Measurements from ENCODE around the gene CASKIN1. TPM values are rescaled to one million over a fixed set of nuclear protein-coding genes. Genes with fewer than 3 reads are reported as not detected.
"Not testable (repeated sequence)": the region's sequence is repeated elsewhere in the genome, so short reads cannot be mapped to it uniquely, and the experiment has no call there.

CASKIN1 gene
- total and polyA plus RNA-seq, 4 donors: under 0.01 to 0.17 (median 0.09) TPM; not detected in 1

DNA sequence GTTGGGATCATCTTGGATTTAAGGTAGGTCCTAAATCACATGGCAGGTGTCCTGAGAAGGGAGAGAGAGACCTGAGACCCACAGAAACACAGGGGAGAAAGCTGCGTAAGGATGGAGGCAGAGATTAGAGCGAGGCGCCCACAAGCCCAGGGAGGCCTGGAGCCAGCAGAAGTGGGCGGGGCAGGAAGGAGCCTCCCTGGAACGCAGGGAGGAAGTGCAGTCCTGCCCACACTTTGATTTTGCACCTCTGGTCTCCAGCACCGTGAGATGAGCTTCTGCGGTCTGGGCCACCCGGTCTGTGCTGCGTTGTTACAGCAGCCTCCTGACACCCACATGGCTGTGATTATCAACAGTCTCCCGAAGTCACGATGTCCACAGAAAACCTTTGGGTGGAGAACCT lies 46.2 kb upstream of the CASKIN1 start:
- 87% methylated on average over 11 of the region's 11 CpGs for WGBS
- no peak for TF ChIP-seq RXRA (IDR thresholded peaks at IDR 0.05)
- no peak for TF ChIP-seq NR2F2 (IDR thresholded peaks at IDR 0.05)
- TF ChIP-seq HNF4G (IDR thresholded peaks at IDR 0.05): no peak
- TF ChIP-seq FOXA2 (IDR thresholded peaks at IDR 0.05): no peak
- peaks cover 13 to 52% (median 32%) of the 10 kb centered on the region in 4 donors for H3K36me3 ChIP-seq (ENCODE audit: control insufficient read depth in 4 of 4, insufficient read depth in 3 of 4, low read depth in 1 of 4, low read length in 3 of 4)

GRCh38 chr16:2240331-2240730 lies 43.9 kb upstream of the CASKIN1 start:
- H3K27ac ChIP-seq (ENCODE audit: low read depth in 1 of 2, low read length in 2 of 2); H3K9me3 ChIP-seq (ENCODE audit: control insufficient read depth in 4 of 4, low read length in 3 of 4); H3K9ac ChIP-seq (ENCODE audit: low read depth in 1 of 2, low read length in 2 of 2); H3K27me3 ChIP-seq (ENCODE audit: control insufficient read depth in 4 of 4, insufficient read depth in 4 of 4, low read length in 3 of 4); DNase-seq (ENCODE audit: low spot score); H3K4me3 ChIP-seq (ENCODE audit: low read depth in 1 of 3, low read length in 3 of 3): not testable (repeated sequence)
- WGBS: 87% methylated on average over 9 of the region's 9 CpGs
- Histone ChIP-seq H3K36me3 (ENCODE audit: control insufficient read depth in 4 of 4, insufficient read depth in 3 of 4, low read depth in 1 of 4, low read length in 3 of 4) (peaks cover 6 to 39% (median 21%) of the 10 kb centered on the region in 4 donors), H3K4me1 (ENCODE audit: control insufficient read depth in 4 of 4, insufficient read depth in 4 of 4, low read length in 3 of 4) (peaks cover 0 to 14% (median 11%) of the 10 kb centered on the region in 4 donors)

More for the DNA sequence above, 46.2 kb upstream of the CASKIN1 start:
- no peaks in the 10 kb centered on the region for H3K27me3 ChIP-seq (ENCODE audit: control insufficient read depth in 4 of 4, insufficient read depth in 4 of 4, low read length in 3 of 4)
- no peak overlapping the region for H3K4me3 ChIP-seq (ENCODE audit: low read depth in 1 of 3, low read length in 3 of 3)
- no peak for DNase-seq (ENCODE audit: low spot score)
- no peak overlapping the region for H3K9ac ChIP-seq (ENCODE audit: low read depth in 1 of 2, low read length in 2 of 2)
- H3K9me3 ChIP-seq (ENCODE audit: control insufficient read depth in 4 of 4, low read length in 3 of 4): no peaks in the 10 kb centered on the region
- H3K4me1 ChIP-seq (ENCODE audit: control insufficient read depth in 4 of 4, insufficient read depth in 4 of 4, low read length in 3 of 4): peaks cover 0 to 3% (median 0%) of the 10 kb centered on the region in 4 donors
- H3K27ac ChIP-seq (ENCODE audit: low read depth in 1 of 2, low read length in 2 of 2): no peak overlapping the region

DNA sequence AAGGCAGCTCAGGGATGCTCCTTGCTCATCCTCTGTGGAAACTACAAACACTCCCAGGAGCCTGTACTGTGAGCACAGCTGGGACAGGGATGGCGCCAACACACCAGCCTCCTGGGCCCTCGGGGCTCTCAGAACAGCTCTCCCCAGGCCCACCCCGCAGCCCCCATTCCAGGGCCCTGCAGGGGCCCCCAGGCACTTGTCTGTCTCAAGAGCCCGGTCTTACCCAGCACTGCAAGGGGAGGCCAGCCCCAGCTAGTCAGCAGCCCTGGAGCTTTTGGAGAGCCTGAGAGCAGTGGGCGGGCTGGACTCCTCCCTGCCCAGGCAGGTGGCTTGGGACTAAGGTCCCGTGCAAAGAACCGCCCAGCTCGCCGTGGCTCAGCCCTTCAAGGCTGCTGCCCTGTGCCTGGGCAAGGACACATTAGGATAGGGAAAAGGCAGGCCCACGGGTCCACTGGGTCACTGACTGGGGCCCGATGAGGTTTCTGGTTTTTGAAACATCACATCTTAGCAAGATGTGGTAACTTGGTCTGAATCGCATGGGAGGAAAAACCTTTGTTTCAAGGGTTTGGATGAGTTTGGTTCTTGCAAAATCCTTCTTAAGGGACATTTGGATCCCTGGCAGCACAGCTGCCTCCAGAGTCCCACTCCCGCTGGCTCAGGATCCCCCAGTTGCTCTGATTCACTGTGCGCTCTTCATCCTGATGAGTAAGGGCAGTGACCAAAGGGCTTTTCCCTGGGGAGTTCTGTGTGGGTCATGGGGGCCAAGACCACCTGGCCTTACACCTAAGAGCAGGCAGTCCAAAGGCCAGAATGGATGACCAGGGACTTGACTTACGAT lies 42.7 kb upstream of the CASKIN1 start:
- Histone ChIP-seq H3K27ac (ENCODE audit: low read depth in 1 of 2, low read length in 2 of 2) (no peak overlapping the region), H3K4me3 (ENCODE audit: low read depth in 1 of 3, low read length in 3 of 3) (no peak overlapping the region), H3K4me1 (ENCODE audit: control insufficient read depth in 4 of 4, insufficient read depth in 4 of 4, low read length in 3 of 4) (peaks cover 0 to 14% (median 11%) of the 10 kb centered on the region in 4 donors), H3K9ac (ENCODE audit: low read depth in 1 of 2, low read length in 2 of 2) (no peak overlapping the region), H3K9me3 (ENCODE audit: control insufficient read depth in 4 of 4, low read length in 3 of 4) (no peaks in the 10 kb centered on the region), H3K27me3 (ENCODE audit: control insufficient read depth in 4 of 4, insufficient read depth in 4 of 4, low read length in 3 of 4) (no peaks in the 10 kb centered on the region), H3K36me3 (ENCODE audit: control insufficient read depth in 4 of 4, insufficient read depth in 3 of 4, low read depth in 1 of 4, low read length in 3 of 4) (peaks cover 9 to 37% (median 16%) of the 10 kb centered on the region in 4 donors)
- TF ChIP-seq REST (IDR thresholded peaks at IDR 0.05): no peak
- no peak for TF ChIP-seq RAD21 (IDR thresholded peaks at IDR 0.05)
- TF ChIP-seq ATF3 (IDR thresholded peaks at IDR 0.05): no peak
- no peak for TF ChIP-seq HNF4A (conservative IDR thresholded peaks at IDR 0.05)
- TF ChIP-seq EGR1 (IDR thresholded peaks at IDR 0.05; ENCODE audit: low read depth in 2 of 2): no peak
- TF ChIP-seq NR2F2 (IDR thresholded peaks at IDR 0.05): no peak
- TF ChIP-seq, protein P1, sequence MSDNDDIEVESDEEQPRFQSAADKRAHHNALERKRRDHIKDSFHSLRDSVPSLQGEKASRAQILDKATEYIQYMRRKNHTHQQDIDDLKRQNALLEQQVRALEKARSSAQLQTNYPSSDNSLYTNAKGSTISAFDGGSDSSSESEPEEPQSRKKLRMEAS (IDR thresholded peaks at IDR 0.05): no peak
- TF ChIP-seq FOXA1 (IDR thresholded peaks at IDR 0.05): no peak
- no peak for TF ChIP-seq JUND (IDR thresholded peaks at IDR 0.05)
- no peak for TF ChIP-seq FOXA2 (IDR thresholded peaks at IDR 0.05)
- no peak for TF ChIP-seq HNF4G (IDR thresholded peaks at IDR 0.05)
- TF ChIP-seq ZBTB33 (IDR thresholded peaks at IDR 0.05): no peak
- TF ChIP-seq GABPA (IDR thresholded peaks at IDR 0.05 in 1 of 2, conservative IDR thresholded peaks at IDR 0.05 in 1 of 2): no peak
- TF ChIP-seq RXRA (IDR thresholded peaks at IDR 0.05): no peak
- TF ChIP-seq, protein P2, sequence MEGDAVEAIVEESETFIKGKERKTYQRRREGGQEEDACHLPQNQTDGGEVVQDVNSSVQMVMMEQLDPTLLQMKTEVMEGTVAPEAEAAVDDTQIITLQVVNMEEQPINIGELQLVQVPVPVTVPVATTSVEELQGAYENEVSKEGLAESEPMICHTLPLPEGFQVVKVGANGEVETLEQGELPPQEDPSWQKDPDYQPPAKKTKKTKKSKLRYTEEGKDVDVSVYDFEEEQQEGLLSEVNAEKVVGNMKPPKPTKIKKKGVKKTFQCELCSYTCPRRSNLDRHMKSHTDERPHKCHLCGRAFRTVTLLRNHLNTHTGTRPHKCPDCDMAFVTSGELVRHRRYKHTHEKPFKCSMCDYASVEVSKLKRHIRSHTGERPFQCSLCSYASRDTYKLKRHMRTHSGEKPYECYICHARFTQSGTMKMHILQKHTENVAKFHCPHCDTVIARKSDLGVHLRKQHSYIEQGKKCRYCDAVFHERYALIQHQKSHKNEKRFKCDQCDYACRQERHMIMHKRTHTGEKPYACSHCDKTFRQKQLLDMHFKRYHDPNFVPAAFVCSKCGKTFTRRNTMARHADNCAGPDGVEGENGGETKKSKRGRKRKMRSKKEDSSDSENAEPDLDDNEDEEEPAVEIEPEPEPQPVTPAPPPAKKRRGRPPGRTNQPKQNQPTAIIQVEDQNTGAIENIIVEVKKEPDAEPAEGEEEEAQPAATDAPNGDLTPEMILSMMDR (IDR thresholded peaks at IDR 0.05; ENCODE audit: low read depth, low read length, missing input control): no peak
- TF ChIP-seq SP1 (IDR thresholded peaks at IDR 0.05): no peak
- no peak for TF ChIP-seq YY1 (IDR thresholded peaks at IDR 0.05)
- no peak for TF ChIP-seq TAF1 (conservative IDR thresholded peaks at IDR 0.05)
- WGBS: 70% methylated on average over 15 of the region's 15 CpGs
- DNase-seq (ENCODE audit: low spot score): no peak
